Stimulated activated CD4-positive, alpha-beta T cell treated with anti-CD3 and anti-CD28 coated beads, TNF-alpha, amount 100 ng/mL, for 24 hours (primary cell): Measurements from ENCODE around the gene FAM193B.
"Not testable (repeated sequence)": the region's sequence is repeated elsewhere in the genome, so short reads cannot be mapped to it uniquely, and the experiment has no call there.

Source experiments
- DNase-seq, 3 experiments: peaks; one replicate each; pipeline ENCODE4 v3.0.0-alpha.2; 2020; ENCODE audit warnings: low read depth in 3 of 3

Gene FAM193B

GRCh38 chr5:177576169-177576568 is 21.8 kb upstream of the FAM193B start:
- DNase-seq: no peak

- no peak for DNase-seq
These were observed 21.1 kb upstream of the FAM193B start for GRCh38 chr5:177575488-177575887.

- DNase-seq: no peak
These were observed 15.5 kb upstream of the FAM193B start for GRCh38 chr5:177569894-177570293.

- no peak for DNase-seq
These were observed 14.0 kb upstream of the FAM193B start for GRCh38 chr5:177568326-177568725.

- no peak for DNase-seq
These were observed 10.7 kb upstream of the FAM193B start for GRCh38 chr5:177565046-177565445.

- not testable (repeated sequence) for DNase-seq
These were observed 5.1 kb upstream of the FAM193B start for GRCh38 chr5:177559446-177559941.

GRCh38 chr5:177557796-177558195 is 3.4 kb upstream of the FAM193B start:
- no peak for DNase-seq

GRCh38 chr5:177557041-177557647 is 2.8 kb upstream of the FAM193B start:
- DNase-seq: no peak

- no peak for DNase-seq
These were observed 1.3 kb upstream of the FAM193B start for GRCh38 chr5:177555665-177556064.

GRCh38 chr5:177555228-177555627 is 865 bp upstream of the FAM193B start:
- DNase-seq: no peak

GRCh38 chr5:177553671-177554429 is 513 bp downstream of the FAM193B start:
- peak; percentile 9 to 38 (median 12) for DNase-seq

GRCh38 chr5:177552839-177553455 is 1.4 kb downstream of the FAM193B start:
- no peak for DNase-seq

GRCh38 chr5:177550122-177550521 is 4.2 kb downstream of the FAM193B start:
- no peak for DNase-seq

GRCh38 chr5:177548495-177548894 is 5.9 kb downstream of the FAM193B start:
- DNase-seq: no peak

GRCh38 chr5:177547736-177548135 is 6.6 kb downstream of the FAM193B start:
- no peak for DNase-seq

GRCh38 chr5:177546258-177546741 is 8.1 kb downstream of the FAM193B start:
- no peak for DNase-seq

- DNase-seq: no peak
These were observed 8.7 kb downstream of the FAM193B start for GRCh38 chr5:177545487-177546257.

GRCh38 chr5:177542816-177543465 is 11.4 kb downstream of the FAM193B start:
- no peak for DNase-seq

GRCh38 chr5:177540438-177540837 is 13.9 kb downstream of the FAM193B start:
- no peak for DNase-seq

GRCh38 chr5:177539411-177539810 is 15.0 kb downstream of the FAM193B start:
- DNase-seq: no peak

GRCh38 chr5:177538876-177539275 is 15.5 kb downstream of the FAM193B start:
- no peak for DNase-seq
